Neural progenitor cell (in vitro differentiated cells): ENCODE results near the gene ESPNL.

ENCODE experiments used
- CTCF ChIP-seq: fragments of 200-600 bp; sonication (generic); IDR thresholded peaks from 2 replicates; pipeline ENCODE4 v1.5.1; 2017; ENCODE audit warnings: antibody characterized with exemption, mild to moderate bottlenecking
- EZH2 ChIP-seq: fragments of 200-600 bp; sonication (generic); IDR thresholded peaks from 2 replicates; pipeline ENCODE4 v1.6.1; 2017; ENCODE audit warnings: antibody characterized with exemption, mild to moderate bottlenecking, moderate library complexity
- EZH2phosphoT487 ChIP-seq: fragments of 200-600 bp; sonication (generic); IDR thresholded peaks from 2 replicates; pipeline ENCODE4 v1.6.1; 2017; ENCODE audit warnings: antibody characterized with exemption

- TF ChIP-seq EZH2phosphoT487 (no peak), CTCF (no peak), EZH2 (no peak)
Observed at GRCh38 chr2:238064376-238064775, 35.8 kb upstream of the ESPNL start.
